GM23338 (cell line): ENCODE data around the gene MSS51. TPM values are rescaled to one million over a fixed set of nuclear protein-coding genes. Genes with fewer than 3 reads are reported as not detected.

ENCODE experiments used
- ATAC-seq: fragments of 200-7000 bp; cut with Tn5 transposase; 3 replicates; pipeline ENCODE4 v1.9.1; 2020
- DNase-seq: peaks from one replicate; pipeline ENCODE4 v3.0.0-alpha.2; 2015; ENCODE audit warnings: low spot score
- H2AFZ ChIP-seq: fragments of 200-600 bp; sonication (generic); 2 replicates; pipeline ENCODE4 v1.8.0; 2016; ENCODE audit warnings: antibody characterized with exemption, mild to moderate bottlenecking, moderate library complexity
- H3F3A ChIP-seq: fragments of 200-600 bp; sonication (generic); replicated peaks from 2 replicates; pipeline ENCODE4 v1.8.0; 2017; ENCODE audit warnings: antibody characterized with exemption, mixed run types, low read depth
- H3K27ac ChIP-seq: fragments of 200-600 bp; sonication (generic); 2 replicates; pipeline ENCODE4 v1.6.1; 2016; ENCODE audit warnings: low read depth
- H3K27me3 ChIP-seq: fragments of 200-600 bp; sonication (generic); 2 replicates; pipeline ENCODE4 v1.8.0; 2016; ENCODE audit warnings: mild to moderate bottlenecking, mixed run types, moderate library complexity; ENCODE audit not compliant: insufficient read depth
- H3K36me3 ChIP-seq: fragments of 200-600 bp; sonication (generic); 2 replicates; pipeline ENCODE4 v1.8.0; 2016; ENCODE audit warnings: mild to moderate bottlenecking; ENCODE audit not compliant: insufficient read depth
- H3K4me1 ChIP-seq: fragments of 200-600 bp; sonication (generic); 2 replicates; pipeline ENCODE4 v1.8.0; 2016; ENCODE audit warnings: mild to moderate bottlenecking, moderate library complexity; ENCODE audit not compliant: insufficient read depth
- H3K4me2 ChIP-seq: fragments of 200-600 bp; sonication (generic); 2 replicates; pipeline ENCODE4 v1.7.1; 2017; ENCODE audit warnings: mixed run types
- H3K4me3 ChIP-seq: fragments of 200-600 bp; sonication (generic); 2 replicates; pipeline ENCODE4 v1.6.1; 2016; ENCODE audit warnings: mixed run types
- H3K79me2 ChIP-seq: fragments of 200-600 bp; sonication (generic); replicated peaks from 2 replicates; pipeline ENCODE4 v1.8.0; 2017; ENCODE audit warnings: mild to moderate bottlenecking; ENCODE audit not compliant: insufficient read depth
- H3K9me2 ChIP-seq: fragments of 200-600 bp; sonication (generic); 2 replicates; pipeline ENCODE4 v1.8.0; 2017; ENCODE audit not compliant: insufficient read depth
- H4K20me1 ChIP-seq: fragments of 200-600 bp; sonication (generic); replicated peaks from 2 replicates; pipeline ENCODE4 v1.8.0; 2017; ENCODE audit warnings: mild to moderate bottlenecking; ENCODE audit not compliant: insufficient read depth
- H3K27ac Mint-ChIP-seq: 2 replicates; pipeline ENCODE4 v1.8.0; 2020; ENCODE audit warnings: inconsistent platforms, mild to moderate bottlenecking, moderate library complexity, mixed read lengths
- H3K27me3 Mint-ChIP-seq: 3 replicates; pipeline ENCODE4 v1.8.0; 2022; ENCODE audit warnings: low read depth, mild to moderate bottlenecking, moderate library complexity, mixed read lengths, inconsistent platforms; ENCODE audit not compliant: insufficient read depth, poor library complexity
- H3K36me3 Mint-ChIP-seq: 3 replicates; pipeline ENCODE4 v1.8.0; 2021; ENCODE audit warnings: low read depth, mild to moderate bottlenecking, inconsistent platforms, moderate library complexity, mixed read lengths
- H3K4me1 Mint-ChIP-seq: 3 replicates; pipeline ENCODE4 v1.8.0; 2020; ENCODE audit warnings: mild to moderate bottlenecking, inconsistent platforms, mixed read lengths
- H3K4me3 Mint-ChIP-seq: 3 replicates; pipeline ENCODE4 v1.8.0; 2021; ENCODE audit warnings: moderate library complexity, mild to moderate bottlenecking, inconsistent platforms, mixed read lengths
- H3K9me3 Mint-ChIP-seq: 3 replicates; pipeline ENCODE4 v1.8.0; 2020; ENCODE audit warnings: moderate library complexity, mild to moderate bottlenecking, inconsistent platforms, mixed read lengths
- CREB1 ChIP-seq: fragments of 250-450 bp; sonication (Bioruptor Pico); IDR thresholded peaks from 2 replicates; pipeline ENCODE4 v1.5.0; 2020; ENCODE audit warnings: low read depth, mild to moderate bottlenecking, moderate library complexity
- ETS1 ChIP-seq: IDR thresholded peaks from 2 replicates; pipeline ENCODE4 v1.6.1; 2016; ENCODE audit warnings: antibody characterized with exemption
- EZH2 ChIP-seq: fragments of 200-600 bp; sonication (generic); IDR thresholded peaks from one replicate; pipeline ENCODE4 v1.8.0; 2017; ENCODE audit warnings: antibody characterized with exemption, mild to moderate bottlenecking, low read depth; ENCODE audit not compliant: unreplicated experiment
- EZH2phosphoT487 ChIP-seq: fragments of 200-600 bp; sonication (generic); IDR thresholded peaks from one replicate; pipeline ENCODE4 v1.8.1; 2018; ENCODE audit warnings: antibody characterized with exemption; ENCODE audit not compliant: unreplicated experiment
- JUNB ChIP-seq: IDR thresholded peaks from one replicate; pipeline ENCODE4 v1.6.1; 2016; ENCODE audit warnings: antibody characterized with exemption; ENCODE audit not compliant: unreplicated experiment
- NANOG ChIP-seq: IDR thresholded peaks from 2 replicates; pipeline ENCODE4 v1.6.1; 2016; ENCODE audit warnings: antibody characterized with exemption, borderline replicate concordance
- POLR2AphosphoS5 ChIP-seq: IDR thresholded peaks from 2 replicates; pipeline ENCODE4 v1.6.1; 2016; ENCODE audit warnings: antibody characterized with exemption, low read depth
- REST ChIP-seq: IDR thresholded peaks from one replicate; pipeline ENCODE4 v1.6.1; 2018; ENCODE audit warnings: antibody characterized with exemption; ENCODE audit not compliant: unreplicated experiment
- STAT1 ChIP-seq: IDR thresholded peaks from one replicate; pipeline ENCODE4 v1.6.1; 2016; ENCODE audit warnings: antibody characterized with exemption; ENCODE audit not compliant: unreplicated experiment
- ZNF114 ChIP-seq: fragments of 250-450 bp; sonication (Bioruptor Pico); IDR thresholded peaks from 2 replicates; pipeline ENCODE4 v1.5.0; 2020; ENCODE audit warnings: mild to moderate bottlenecking, moderate library complexity
- ZNF331 ChIP-seq: fragments of 250-450 bp; sonication (Bioruptor Pico); IDR thresholded peaks from 2 replicates; pipeline ENCODE4 v1.5.0; 2020; ENCODE audit warnings: low read depth, mild to moderate bottlenecking, moderate library complexity
- polyA plus RNA-seq: library from polyadenylated mRNA; unstranded; fragments of >200 nt; fragmentation: Nextera tagmentation; extraction: Ambion mirVana; gene quantifications from 2 replicates; pipeline ENCODE4 v1.2.1, GENCODE V29; 2016
- total RNA-seq: library from RNA; depleted of rRNA; stranded (reverse); fragments of >200 nt; shearing (Covaris generic); gene quantifications from 2 replicates; pipeline ENCODE4 v1.2.3, GENCODE V29; 2014

MSS51 gene
- total and polyA plus RNA-seq, 2 experiments from 2014 or later = 1.1 to 5.1 TPM

- TF ChIP-seq NANOG = no peak
- TF ChIP-seq POLR2AphosphoS5 = no peak
- no peak for TF ChIP-seq ZNF114 (CRISPR knock-in tag)
- no peak for TF ChIP-seq REST
- H3K9me3 Mint-ChIP-seq = no peaks in the 10 kb centered on the region
- H3K79me2 ChIP-seq = no peaks in the 10 kb centered on the region
- no peak for DNase-seq
- H3K36me3 ChIP-seq = peaks cover 30% of the 10 kb centered on the region
- no peak overlapping the region for H3K27ac ChIP-seq
- H3F3A ChIP-seq = no peaks in the 10 kb centered on the region
- no peak overlapping the region for H2AFZ ChIP-seq
- no peaks in the 10 kb centered on the region for H3K4me1 Mint-ChIP-seq
- no peaks in the 10 kb centered on the region for H3K4me1 ChIP-seq
- no peak overlapping the region for H3K4me2 ChIP-seq
- peaks cover 19% of the 10 kb centered on the region for H3K36me3 Mint-ChIP-seq
- ATAC-seq = no peak
- no peak overlapping the region for H3K4me3 ChIP-seq
- no peak overlapping the region for H3K27ac Mint-ChIP-seq
- no peaks in the 10 kb centered on the region for H4K20me1 ChIP-seq
- no peaks in the 10 kb centered on the region for H3K9me2 ChIP-seq
- H3K27me3 Mint-ChIP-seq = no peaks in the 10 kb centered on the region
- no peak overlapping the region for H3K4me3 Mint-ChIP-seq
- H3K27me3 ChIP-seq = no peaks in the 10 kb centered on the region
Measured at GRCh38 chr10:73471226-73471625, 37.9 kb upstream of the MSS51 start.

- peaks cover 12% of the 10 kb centered on the region; the same call in 2 of the 3 replicates for H3K36me3 Mint-ChIP-seq
- no peaks in the 10 kb centered on the region for H3K4me1 Mint-ChIP-seq
- Histone ChIP-seq H2AFZ (no peak overlapping the region), H3K27ac (no peak overlapping the region), H3K36me3 (peaks cover 20% of the 10 kb centered on the region), H4K20me1 (no peaks in the 10 kb centered on the region), H3K79me2 (no peaks in the 10 kb centered on the region), H3K9me2 (no peaks in the 10 kb centered on the region), H3K4me1 (no peaks in the 10 kb centered on the region), H3K4me3 (no peak overlapping the region), H3K4me2 (no peak overlapping the region), H3K27me3 (no peaks in the 10 kb centered on the region), H3F3A (no peaks in the 10 kb centered on the region)
- no peaks in the 10 kb centered on the region for H3K9me3 Mint-ChIP-seq
- TF ChIP-seq ZNF114 (CRISPR knock-in tag) (no peak), EZH2phosphoT487 (no peak), NANOG (no peak)
- ATAC-seq = no peak
- no peaks in the 10 kb centered on the region for H3K27me3 Mint-ChIP-seq
- H3K27ac Mint-ChIP-seq = no peak overlapping the region
- DNase-seq = no peak
- no peak overlapping the region for H3K4me3 Mint-ChIP-seq
Measured at GRCh38 chr10:73469579-73469978, 36.2 kb upstream of the MSS51 start.

GRCh38 chr10:73467206-73467605, 33.8 kb upstream of the MSS51 start:
- Histone ChIP-seq H3K79me2 (no peaks in the 10 kb centered on the region), H3K9me2 (no peaks in the 10 kb centered on the region), H2AFZ (no peak overlapping the region), H3K4me3 (no peak overlapping the region), H3K27ac (no peak overlapping the region), H3K36me3 (peaks cover 19% of the 10 kb centered on the region), H3K4me2 (no peak overlapping the region), H3K27me3 (no peaks in the 10 kb centered on the region), H3K4me1 (no peaks in the 10 kb centered on the region), H3F3A (no peaks in the 10 kb centered on the region), H4K20me1 (no peaks in the 10 kb centered on the region)
- peaks cover 9% of the 10 kb centered on the region for H3K36me3 Mint-ChIP-seq
- H3K4me1 Mint-ChIP-seq = no peaks in the 10 kb centered on the region
- H3K9me3 Mint-ChIP-seq = no peaks in the 10 kb centered on the region
- no peak overlapping the region for H3K4me3 Mint-ChIP-seq
- H3K27me3 Mint-ChIP-seq = peaks cover 2% of the 10 kb centered on the region
- ATAC-seq = no peak
- H3K27ac Mint-ChIP-seq = no peak overlapping the region
- DNase-seq = no peak
- TF ChIP-seq ZNF114 (CRISPR knock-in tag) (no peak), JUNB (no peak), NANOG (no peak), EZH2 (no peak), ETS1 (no peak), CREB1 (CRISPR knock-in tag) (no peak), POLR2AphosphoS5 (no peak), REST (no peak), EZH2phosphoT487 (no peak), STAT1 (no peak), ZNF331 (no peak)
